HepG2 (cell line): Measurements from ENCODE around the gene MED9. TPM values are rescaled to one million over a fixed set of nuclear protein-coding genes. Genes with fewer than 3 reads are reported as not detected.
A peak's percentile ranks its signal among the peaks of the same experiment; 100 is the strongest.

Experiments used
- ATAC-seq: fragments of 200-7000 bp; cut with Tn5 transposase; 3 replicates; pipeline ENCODE4 v1.9.1; 2020; ENCODE audit warnings: mild to moderate bottlenecking, moderate library complexity
- BruUV-seq: library from RNA; stranded (reverse); fragments of 400-500 nt; replicated peaks from 2 replicates; lab custom pipeline; 2021; lab: Mats Ljungman, UMichigan
- CTCF ChIA-PET: fragments of 300-600 bp; formaldehyde crosslinking; extraction: SDS; loops from one replicate; lab custom pipeline; 2021; ENCODE audit warnings: low total read pairs, inconsistent platforms, low intra/inter-chr PET ratio; lab: Yijun Ruan, JAX
- POLR2A ChIA-PET: fragments of 350-600 bp; sonication (Branson Sonifier 250); formaldehyde crosslinking; loops from one replicate; lab custom pipeline; 2020; ENCODE audit warnings: antibody characterized with exemption, inconsistent platforms; lab: Yijun Ruan, JAX
- DNase-seq: peaks from one replicate; pipeline ENCODE4 v3.0.0-alpha.2; 2015; ENCODE audit warnings: low spot score
- FAIRE-seq: peaks from 3 replicates; lab custom pipeline; 2011; peaks lifted over from hg19 to GRCh38; lab: Jason Lieb, UNC
- H2AFZ ChIP-seq: one replicate; pipeline ENCODE4 v1.6.1; 2011; ENCODE audit warnings: low read length, inconsistent platforms
- H3K27ac ChIP-seq: fragments of 300-600 bp; 3 replicates; pipeline ENCODE4 v1.8.0; 2011; ENCODE audit warnings: mixed run types, mild to moderate bottlenecking, mixed read lengths, low read length, inconsistent platforms; ENCODE audit not compliant: insufficient read depth; ENCODE audit errors: extremely low read length
- H3K27me3 ChIP-seq, 2 experiments: fragments of 200-600 bp in 1 of 2; 2 replicates in 1 of 2; 3 replicates in 1 of 2; pipeline versions ENCODE4 v1.6.0 to v1.8.0; 2011; ENCODE audit warnings: low read length in 2 of 2, mild to moderate bottlenecking in 2 of 2, moderate library complexity in 2 of 2, inconsistent platforms in 1 of 2; ENCODE audit not compliant: insufficient read depth in 2 of 2, control insufficient read depth in 1 of 2
- H3K36me3 ChIP-seq, 2 experiments: fragments of 200-600 bp in 1 of 2; replicated peaks in 1 of 2; 2 replicates in 1 of 2; 3 replicates in 1 of 2; pipeline versions ENCODE4 v1.5.1 to v1.8.0; 2011; ENCODE audit warnings: low read length in 2 of 2, inconsistent platforms in 1 of 2; ENCODE audit not compliant: insufficient read depth in 2 of 2, control insufficient read depth in 1 of 2
- H3K4me1 ChIP-seq: 2 replicates; pipeline ENCODE4 v1.5.1; 2012; ENCODE audit warnings: low read length, inconsistent platforms; ENCODE audit not compliant: insufficient read depth
- H3K4me2 ChIP-seq: 2 replicates; pipeline ENCODE4 v1.6.0; 2011; ENCODE audit warnings: low read depth, low read length, inconsistent platforms
- H3K4me3 ChIP-seq, 3 experiments: fragments of 200-600 bp in 1 of 3; sonication (generic), shearing (Covaris generic) in 1 of 3; replicated peaks in 1 of 3; 2 replicates each; pipeline ENCODE4 v1.5.1; 2011 to 2016; ENCODE audit warnings: low read length in 3 of 3, inconsistent platforms in 2 of 3, low read depth in 2 of 3, mild to moderate bottlenecking in 2 of 3, control low read depth in 1 of 3, mixed read lengths in 1 of 3; ENCODE audit not compliant: insufficient read depth in 1 of 3
- H3K79me2 ChIP-seq: one replicate; pipeline ENCODE4 v1.6.1; 2011; ENCODE audit warnings: low read length, inconsistent platforms; ENCODE audit not compliant: insufficient read depth
- H3K9ac ChIP-seq: 2 replicates; pipeline ENCODE4 v1.6.0; 2011; ENCODE audit warnings: mild to moderate bottlenecking, low read depth, low read length, inconsistent platforms; ENCODE audit not compliant: insufficient read depth
- H3K9me3 ChIP-seq: 2 replicates; pipeline ENCODE4 v1.5.1; 2012; ENCODE audit warnings: mild to moderate bottlenecking, low read length
- H4K20me1 ChIP-seq: 2 replicates; pipeline ENCODE4 v1.6.0; 2011; ENCODE audit warnings: inconsistent platforms, mild to moderate bottlenecking, low read length, moderate library complexity; ENCODE audit not compliant: insufficient read depth
- ATF6 ChIP-seq: sonication (generic); formaldehyde crosslinking; conservative IDR thresholded peaks from 2 replicates; pipeline ENCODE4 v1.4.0; 2020; ENCODE audit warnings: missing genetic modification reagents
- BORCS8-MEF2B ChIP-seq: sonication (generic); formaldehyde crosslinking; IDR thresholded peaks from 2 replicates; pipeline ENCODE4 v1.8.0; 2022; ENCODE audit warnings: mild to moderate bottlenecking, missing genetic modification reagents
- CCDC6 ChIP-seq: sonication (generic); formaldehyde crosslinking; IDR thresholded peaks from 2 replicates; pipeline ENCODE4 v1.8.1; 2022; ENCODE audit warnings: mild to moderate bottlenecking, missing genetic modification reagents, moderate library complexity
- CEBPB ChIP-seq: IDR thresholded peaks from 2 replicates; pipeline ENCODE4 v1.6.1; 2011; ENCODE audit warnings: low read depth, low read length, improper control_type of control experiment, borderline replicate concordance
- DBP ChIP-seq: sonication (generic); formaldehyde crosslinking; IDR thresholded peaks from 2 replicates; pipeline ENCODE4 v1.4.0; 2020; ENCODE audit warnings: missing genetic modification reagents; ENCODE audit errors: not compliant biosample characterization
- FOXK1 ChIP-seq: sonication (generic); formaldehyde crosslinking; IDR thresholded peaks from 2 replicates; pipeline ENCODE4 v1.4.0; 2020; ENCODE audit warnings: low read depth, missing genetic modification reagents, borderline replicate concordance
- FOXK2 ChIP-seq: fragments of 450-650 bp; IDR thresholded peaks from 2 replicates; pipeline ENCODE4 v1.6.1; 2016
- IKZF1 ChIP-seq: fragments of 450-650 bp; IDR thresholded peaks from 2 replicates; pipeline ENCODE4 v1.7.1; 2016
- JDP2 ChIP-seq: sonication (generic); formaldehyde crosslinking; IDR thresholded peaks from 2 replicates; pipeline ENCODE4 v1.8.1; 2022; ENCODE audit warnings: missing genetic modification reagents, borderline replicate concordance
- NFKBIZ ChIP-seq: IDR thresholded peaks from 2 replicates; pipeline ENCODE4 v1.6.1; 2018; ENCODE audit warnings: missing genetic modification reagents, missing compliant biosample characterization
- RELA ChIP-seq: sonication (generic); formaldehyde crosslinking; IDR thresholded peaks from 2 replicates; pipeline ENCODE4 v1.4.0; 2020; ENCODE audit warnings: missing genetic modification reagents
- ZC3H13 ChIP-seq: sonication (generic); formaldehyde crosslinking; IDR thresholded peaks from 2 replicates; pipeline ENCODE4 v1.8.1; 2023; ENCODE audit warnings: mild to moderate bottlenecking, missing genetic modification reagents, moderate library complexity
- ZNF251 ChIP-seq: sonication (generic); formaldehyde crosslinking; IDR thresholded peaks from 2 replicates; pipeline ENCODE4 v1.9.0; 2021; ENCODE audit warnings: mild to moderate bottlenecking, missing genetic modification reagents
- ZNF777 ChIP-seq: sonication (generic); formaldehyde crosslinking; IDR thresholded peaks from 2 replicates; pipeline ENCODE4 v1.4.0; 2020; ENCODE audit warnings: missing genetic modification reagents
- WGBS: methylation state at CpG from one replicate; pipeline ENCODE4 v1.1.6; 2017; ENCODE audit warnings: low lambda C conversion rate; 5-methylcytosine and 5-hydroxymethylcytosine counted together
- in situ Hi-C: cut with HindIII; loops from 2 replicates; pipeline ENCODE4 v1.10.0; 2017; ENCODE audit warnings: low pct_unique_long_range_greater_than_20kb; ENCODE audit not compliant: extremely low pct_ligation_motif_present
- intact Hi-C: fragments of 100-400 bp; cut with micrococcal nuclease; formaldehyde crosslinking; loops from one replicate; pipeline ENCODE4 v1.10.0; 2022; ENCODE audit not compliant: unreplicated experiment
- polyA plus RNA-seq, 8 experiments: library from polyadenylated mRNA; depleted of rRNA in 3 of 8; stranded (reverse) in 7 of 8; unstranded in 1 of 8; fragments of >200 nt; fragmentation: Illumina TruSeq in 4 of 8; extraction: Trizol in 4 of 8; gene quantifications; 2 replicates each; pipeline versions ENCODE4 v1.2.1 to v1.2.3, GENCODE V29; 2011 to 2016; ENCODE audit warnings: low read depth in 4 of 8, missing spikeins in 1 of 8, mixed read lengths in 1 of 8; ENCODE audit not compliant: insufficient read depth in 1 of 8
- total RNA-seq, 5 experiments: library from RNA; depleted of rRNA; stranded (reverse); fragments of >200 nt; fragmentation: Illumina TruSeq; extraction: Trizol; gene quantifications; 2 replicates each; pipeline ENCODE4 v1.2.3, GENCODE V29; 2016; ENCODE audit warnings: low read depth in 1 of 5

Gene MED9
- total and polyA plus RNA-seq, 2 of the 13 experiments (the other 11 are each of a cell fraction or from before 2014, with no cell fraction given), result 11.9 to 15.1 TPM

DNA sequence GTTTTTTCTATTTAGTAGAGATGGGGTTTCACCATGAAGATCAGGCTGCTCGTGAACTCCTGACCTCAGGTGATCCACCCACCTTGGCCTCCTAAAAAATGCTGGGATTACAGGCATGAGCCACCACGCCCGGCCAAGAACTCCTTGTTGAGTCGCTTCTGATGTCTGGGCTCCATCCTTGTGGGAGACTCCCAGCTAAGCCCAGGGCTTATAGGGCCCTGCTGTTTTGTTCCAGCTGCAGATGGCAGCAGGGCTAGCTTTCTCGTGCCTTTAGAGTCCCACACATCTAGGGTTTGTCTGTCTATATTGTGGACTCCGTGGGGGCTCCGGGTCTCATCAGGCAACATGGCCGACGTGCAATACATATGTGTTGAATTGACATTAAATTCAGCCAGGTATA, 39.3 kb upstream of the MED9 start:
- no peak for TF ChIP-seq BORCS8-MEF2B (CRISPR knock-in tag)
- TF ChIP-seq FOXK2, result no peak
- no peak for TF ChIP-seq CCDC6 (CRISPR knock-in tag)
- no peak for TF ChIP-seq FOXK1 (CRISPR knock-in tag)
- no peak for TF ChIP-seq ZNF251
- no peak for TF ChIP-seq JDP2 (CRISPR knock-in tag)
- DNase-seq, result no peak
- no peak for FAIRE-seq
- no peak overlapping the region for H3K27ac ChIP-seq
- no peaks in the 10 kb centered on the region for H4K20me1 ChIP-seq
- no peak overlapping the region for H3K4me2 ChIP-seq
- no peaks in the 10 kb centered on the region for H3K9me3 ChIP-seq
- H3K4me3 ChIP-seq, result no peak overlapping the region
- H3K27me3 ChIP-seq, result no peaks in the 10 kb centered on the region
- 79% methylated on average over 9 of the region's 9 CpGs for WGBS
- H3K79me2 ChIP-seq, result no peaks in the 10 kb centered on the region
- no peaks in the 10 kb centered on the region for H3K36me3 ChIP-seq
- ATAC-seq, result no peak
- intact Hi-C loops (no loop called here), in situ Hi-C loops (no loop called here)
- ChIA-PET POLR2A (no interaction called here), CTCF (no interaction called here)
- H3K9ac ChIP-seq, result no peak overlapping the region
- no TSS peak for BruUV-seq
- H3K4me1 ChIP-seq, result peaks cover 65% of the 10 kb centered on the region
- no peak overlapping the region for H2AFZ ChIP-seq

GRCh38 chr17:17437893-17438292, 38.9 kb upstream of the MED9 start:
- Histone ChIP-seq H2AFZ (no peak overlapping the region), H3K36me3 (no peaks in the 10 kb centered on the region), H3K4me2 (no peak overlapping the region), H3K4me3 (no peak overlapping the region), H3K27me3 (no peaks in the 10 kb centered on the region), H3K27ac (no peak overlapping the region), H3K9me3 (no peaks in the 10 kb centered on the region), H4K20me1 (no peaks in the 10 kb centered on the region), H3K79me2 (no peaks in the 10 kb centered on the region), H3K4me1 (peaks cover 61% of the 10 kb centered on the region), H3K9ac (no peak overlapping the region)
- POLR2A ChIA-PET, result no interaction called here
- in situ Hi-C loops, result no loop called here
- no peak for FAIRE-seq
- CTCF ChIA-PET, result no interaction called here
- no peak for ATAC-seq
- WGBS, result 89% methylated on average over 3 of the region's 3 CpGs
- peak; percentile 71; the same call in 1 of the 2 replicates for TF ChIP-seq CEBPB
- TF ChIP-seq ZNF777 (CRISPR knock-in tag), result no peak
- TF ChIP-seq IKZF1, result no peak
- no peak for TF ChIP-seq RELA (CRISPR knock-in tag)
- no peak for TF ChIP-seq ZC3H13
- no peak for TF ChIP-seq NFKBIZ
- no peak for TF ChIP-seq DBP (CRISPR knock-in tag)
- TF ChIP-seq ATF6, result no peak
- no peak for DNase-seq
- intact Hi-C loops, result no loop called here
- BruUV-seq, result no TSS peak
